Kidney epithelial cell (primary cell): ENCODE results near the gene STAT3. TPM values are rescaled to one million over a fixed set of nuclear protein-coding genes. Genes with fewer than 3 reads are reported as not detected.
"Not testable (repeated sequence)": the region's sequence is repeated elsewhere in the genome, so short reads cannot be mapped to it uniquely, and the experiment has no call there.

ENCODE experiments used
- DNase-seq: peaks from one replicate; pipeline ENCODE4 v3.0.0-alpha.2; 2010; ENCODE audit warnings: low read depth
- H3K27me3 ChIP-seq: 2 replicates; pipeline ENCODE4 v1.6.0; 2011; ENCODE audit warnings: low read length; ENCODE audit not compliant: control insufficient read depth, insufficient read depth
- H3K36me3 ChIP-seq: 2 replicates; pipeline ENCODE4 v1.5.1; 2011; ENCODE audit warnings: low read length; ENCODE audit not compliant: control insufficient read depth, insufficient read depth
- H3K4me3 ChIP-seq: 2 replicates; pipeline ENCODE4 v1.5.1; 2011; ENCODE audit warnings: low read depth, mild to moderate bottlenecking, control low read depth, low read length
- CTCF ChIP-seq: IDR thresholded peaks from 2 replicates; pipeline ENCODE4 v1.5.1; 2011; ENCODE audit warnings: mild to moderate bottlenecking, moderate library complexity, low read length, control low read depth, inconsistent platforms; ENCODE audit not compliant: insufficient read depth, poor library complexity, severe bottlenecking
- total RNA-seq: library from RNA; depleted of rRNA; stranded (reverse); fragments of >200 nt; gene quantifications from 2 replicates; pipeline ENCODE4 v1.2.3, GENCODE V29; 2015

The STAT3 gene
- total RNA-seq, 1 donor from 2014 or later: 74.9 TPM

DNA sequence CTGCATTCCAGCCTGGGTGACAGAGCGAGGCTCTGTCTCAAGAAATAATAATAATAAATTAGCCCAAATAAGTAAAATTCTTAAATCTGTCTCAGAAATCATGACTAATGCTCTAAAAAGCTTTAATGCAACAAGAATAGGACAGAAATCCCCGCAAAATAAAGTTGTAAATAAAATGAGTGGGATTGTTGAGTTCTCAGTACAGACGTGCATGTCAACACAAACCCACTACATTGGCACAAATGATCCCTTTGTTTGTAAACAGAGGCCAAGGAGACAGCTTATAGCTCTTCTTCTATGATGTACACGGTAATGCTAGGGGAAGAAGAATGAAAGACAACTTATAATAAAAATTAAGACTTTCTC lies 118.1 kb downstream of the STAT3 start:
- Histone ChIP-seq H3K4me3 (no peak overlapping the region), H3K36me3 (no peaks in the 10 kb centered on the region), H3K27me3 (no peaks in the 10 kb centered on the region)
- no peak for DNase-seq
- TF ChIP-seq CTCF: no peak

DNA sequence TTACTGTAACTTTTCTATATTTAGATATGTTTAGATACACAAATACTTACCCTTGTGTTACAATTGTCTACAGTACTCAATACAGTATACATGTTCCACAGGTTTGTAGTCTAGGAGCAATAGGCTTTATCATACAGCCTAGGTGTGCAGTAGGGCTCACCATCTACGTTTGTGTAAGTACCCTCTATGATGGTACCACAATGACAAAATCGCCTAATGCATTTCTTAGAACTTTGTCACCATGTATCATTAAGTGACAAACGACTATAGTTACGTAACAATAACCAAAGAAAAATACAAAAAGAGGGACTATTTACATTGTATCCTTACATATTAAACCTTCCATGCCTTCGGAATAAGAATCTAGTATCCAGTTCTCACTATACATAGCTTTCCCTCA lies 120.0 kb downstream of the STAT3 start:
- no peak for DNase-seq
- no peak for TF ChIP-seq CTCF
- H3K27me3 ChIP-seq: no peaks in the 10 kb centered on the region
- no peak overlapping the region for H3K4me3 ChIP-seq
- no peaks in the 10 kb centered on the region for H3K36me3 ChIP-seq

DNA sequence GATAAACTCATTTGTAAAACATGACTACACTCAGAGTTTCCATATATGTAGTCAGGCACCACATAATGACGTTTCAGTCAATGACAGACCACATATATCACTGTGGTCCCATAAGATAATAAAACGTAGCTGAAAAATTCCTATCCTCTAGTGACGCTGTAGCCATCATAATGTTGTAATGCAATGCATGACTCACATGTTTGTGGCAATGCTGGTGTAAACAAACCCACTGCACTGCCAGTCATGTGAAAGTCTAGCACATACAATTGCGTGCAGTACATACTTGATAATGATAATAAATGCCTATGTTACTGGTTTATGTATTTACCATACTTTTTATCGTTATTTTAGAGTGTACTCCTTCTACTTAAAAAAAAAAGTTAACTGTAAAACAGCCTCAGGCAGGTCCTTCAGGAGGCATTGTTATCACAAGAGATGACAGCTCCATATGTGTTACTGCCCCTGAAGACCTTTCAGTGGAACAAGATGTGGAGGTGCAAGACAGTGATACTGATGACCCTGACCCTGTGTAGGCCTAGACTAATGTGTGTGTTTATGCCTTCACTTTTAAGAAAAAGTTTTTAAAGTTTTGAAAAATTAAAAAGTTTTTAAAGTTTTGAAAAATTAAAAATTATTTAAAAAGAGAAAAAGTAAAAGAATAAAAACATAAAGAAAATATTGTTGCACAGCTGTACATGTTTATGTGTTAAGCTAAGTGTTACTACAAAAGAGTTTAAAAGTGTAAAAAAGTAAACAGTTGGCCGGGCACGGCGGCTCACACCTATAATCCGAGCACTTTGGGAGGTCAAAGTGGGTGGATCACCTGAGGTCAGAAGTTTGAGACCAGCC lies 121.1 kb downstream of the STAT3 start:
- TF ChIP-seq CTCF: no peak
- Histone ChIP-seq H3K27me3 (no peaks in the 10 kb centered on the region), H3K36me3 (no peaks in the 10 kb centered on the region), H3K4me3 (no peak overlapping the region)
- DNase-seq: no peak

DNA sequence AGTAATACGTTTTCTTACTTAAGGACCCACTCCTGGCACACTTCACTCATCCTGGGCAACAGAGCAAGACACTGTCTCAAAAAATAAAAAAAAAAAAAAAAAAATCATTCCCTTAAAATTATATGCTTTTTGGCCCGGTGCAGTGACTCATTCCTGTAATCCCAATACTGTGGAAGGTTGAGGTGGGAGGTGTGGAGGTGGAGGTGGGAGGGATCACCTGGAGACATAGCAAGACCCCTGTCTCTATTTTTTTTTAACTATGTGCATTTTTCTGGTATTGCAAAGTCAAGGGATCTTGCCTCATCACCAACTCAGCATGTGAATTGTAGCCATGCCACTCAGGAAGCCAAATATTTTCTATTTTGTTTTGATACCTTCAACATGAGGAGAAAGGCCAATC lies 121.8 kb downstream of the STAT3 start:
- H3K4me3 ChIP-seq: no peak overlapping the region
- no peaks in the 10 kb centered on the region for H3K36me3 ChIP-seq
- TF ChIP-seq CTCF: no peak
- no peaks in the 10 kb centered on the region for H3K27me3 ChIP-seq
- no peak for DNase-seq

DNA sequence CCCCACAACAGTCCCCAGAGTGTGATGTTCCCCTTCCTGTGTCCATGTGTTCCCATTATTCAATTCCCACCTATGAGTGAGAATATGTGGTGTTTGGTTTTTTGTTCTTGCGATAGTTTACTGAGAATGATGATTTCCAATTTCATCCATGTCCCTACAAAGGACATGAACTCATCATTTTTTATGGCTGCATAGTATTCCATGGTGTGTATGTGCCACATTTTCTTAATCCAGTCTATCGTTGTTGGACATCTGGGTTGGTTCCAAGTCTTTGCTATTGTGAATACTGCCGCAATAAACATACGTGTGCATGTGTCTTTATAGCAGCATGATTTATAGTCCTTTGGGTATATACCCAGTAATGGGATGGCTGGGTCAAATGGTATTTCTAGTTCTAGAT lies 123.9 kb downstream of the STAT3 start:
- not testable (repeated sequence) for H3K36me3 ChIP-seq, DNase-seq, H3K27me3 ChIP-seq, H3K4me3 ChIP-seq

Other genes with a start within 250 kb of the STAT3 start
- gene RAB5C, start 233.5 kb downstream of the STAT3 start, total RNA-seq: 142 and 195 TPM in 2 replicates
- gene KCNH4, start 207.3 kb downstream of the STAT3 start, total RNA-seq: 0.14 TPM in 1 of 2 replicates, not detected in the other
- gene HCRT, start 203.0 kb downstream of the STAT3 start, total RNA-seq: not detected in 2 replicates
- 26.7 and 45.8 TPM in 2 replicates for gene GHDC, start 193.9 kb downstream of the STAT3 start, total RNA-seq
- 27.5 and 29.6 TPM in 2 replicates for gene STAT5B, start 112.1 kb downstream of the STAT3 start, total RNA-seq
- 11.4 and 24.4 TPM in 2 replicates for gene STAT5A, start 99.9 kb downstream of the STAT3 start, total RNA-seq
- gene CAVIN1, start 34.8 kb upstream of the STAT3 start, total RNA-seq: 58.5 and 70.2 TPM in 2 replicates
- 43.9 and 46.4 TPM in 2 replicates for gene ATP6V0A1, start 70.4 kb upstream of the STAT3 start, total RNA-seq
- gene NAGLU, start 147.8 kb upstream of the STAT3 start, total RNA-seq: 46.2 and 49.2 TPM in 2 replicates
- gene HSD17B1, start 164.5 kb upstream of the STAT3 start, total RNA-seq: 0.34 and 1.8 TPM in 2 replicates
- 26.8 and 34.3 TPM in 2 replicates for gene COASY, start 173.7 kb upstream of the STAT3 start, total RNA-seq
- 33.9 and 35.9 TPM in 2 replicates for gene MLX, start 178.7 kb upstream of the STAT3 start, total RNA-seq
- gene PSMC3IP, start 189.3 kb upstream of the STAT3 start, total RNA-seq: 3.9 and 7.9 TPM in 2 replicates
- 64.9 and 68.2 TPM in 2 replicates for gene RETREG3, start 220.9 kb upstream of the STAT3 start, total RNA-seq
- 37.6 and 56.1 TPM in 2 replicates for gene TUBG1, start 221.2 kb upstream of the STAT3 start, total RNA-seq